Smooth muscle cell (in vitro differentiated cells): Measurements from ENCODE around the gene RAPGEF2. TPM values are rescaled to one million over a fixed set of nuclear protein-coding genes. Genes with fewer than 3 reads are reported as not detected.

Experiments used
- DNase-seq: peaks from one replicate; lab custom pipeline; 2025; ENCODE audit not compliant: unreplicated experiment; lab: John Stamatoyannopoulos, UW
- H2AFZ ChIP-seq: fragments of 200-600 bp; sonication (generic); 2 replicates; pipeline ENCODE4 v1.6.0; 2016; ENCODE audit warnings: antibody characterized with exemption, low read depth, mild to moderate bottlenecking
- H3F3A ChIP-seq: fragments of 200-600 bp; sonication (generic); 2 replicates; pipeline ENCODE4 v1.6.0; 2017; ENCODE audit warnings: antibody characterized with exemption, low read depth
- H3K27ac ChIP-seq: fragments of 200-600 bp; sonication (generic); 2 replicates; pipeline ENCODE4 v1.5.1; 2016; ENCODE audit warnings: low read depth, mild to moderate bottlenecking
- H3K27me3 ChIP-seq: fragments of 200-600 bp; sonication (generic); 2 replicates; pipeline ENCODE4 v1.6.1; 2016; ENCODE audit warnings: low read depth, mild to moderate bottlenecking
- H3K36me3 ChIP-seq: fragments of 200-600 bp; sonication (generic); 2 replicates; pipeline ENCODE4 v1.5.1; 2016; ENCODE audit warnings: low read depth
- H3K4me1 ChIP-seq: fragments of 200-600 bp; sonication (generic); 2 replicates; pipeline ENCODE4 v1.5.1; 2016; ENCODE audit warnings: low read depth
- H3K4me2 ChIP-seq: fragments of 200-600 bp; sonication (generic); 2 replicates; pipeline ENCODE4 v1.6.0; 2016; ENCODE audit warnings: mild to moderate bottlenecking
- H3K4me3 ChIP-seq: fragments of 200-600 bp; sonication (generic); 2 replicates; pipeline ENCODE4 v1.5.1; 2016; ENCODE audit warnings: mild to moderate bottlenecking
- H3K79me2 ChIP-seq: fragments of 200-600 bp; sonication (generic); 2 replicates; pipeline ENCODE4 v1.6.0; 2016; ENCODE audit warnings: low read depth, mild to moderate bottlenecking
- H3K9ac ChIP-seq: fragments of 200-600 bp; sonication (generic); 2 replicates; pipeline ENCODE4 v1.6.0; 2016; ENCODE audit warnings: low read depth
- H3K9me3 ChIP-seq: fragments of 200-600 bp; sonication (generic); replicated peaks from 2 replicates; pipeline ENCODE4 v1.5.1; 2016; ENCODE audit warnings: low read depth
- H4K20me1 ChIP-seq: fragments of 200-600 bp; sonication (generic); 2 replicates; pipeline ENCODE4 v1.6.0; 2016; ENCODE audit warnings: low read depth
- WGBS: methylation state at CpG from one replicate; pipeline ENCODE4 v1.1.7; 2016; ENCODE audit warnings: low lambda C conversion rate; 5-methylcytosine and 5-hydroxymethylcytosine counted together
- polyA plus RNA-seq: library from polyadenylated mRNA; unstranded; fragments of >200 nt; fragmentation: Nextera tagmentation; extraction: Ambion mirVana; gene quantifications from 2 replicates; pipeline ENCODE4 v1.2.1, GENCODE V29; 2016
- total RNA-seq: library from RNA; depleted of rRNA; stranded (reverse); fragments of >200 nt; gene quantifications from 2 replicates; pipeline ENCODE4 v1.2.3, GENCODE V29; 2014
- TF ChIP-seq, protein P1 (sequence below): fragments of 200-600 bp; sonication (generic); IDR thresholded peaks from 2 replicates; pipeline ENCODE4 v1.5.1; 2017; ENCODE audit warnings: borderline replicate concordance, mild to moderate bottlenecking, antibody characterized with exemption; ENCODE audit not compliant: insufficient read depth, poor library complexity, severe bottlenecking

Gene RAPGEF2
- total and polyA plus RNA-seq, 2 experiments from 2014 or later, result 7.4 to 44.7 TPM

DNA sequence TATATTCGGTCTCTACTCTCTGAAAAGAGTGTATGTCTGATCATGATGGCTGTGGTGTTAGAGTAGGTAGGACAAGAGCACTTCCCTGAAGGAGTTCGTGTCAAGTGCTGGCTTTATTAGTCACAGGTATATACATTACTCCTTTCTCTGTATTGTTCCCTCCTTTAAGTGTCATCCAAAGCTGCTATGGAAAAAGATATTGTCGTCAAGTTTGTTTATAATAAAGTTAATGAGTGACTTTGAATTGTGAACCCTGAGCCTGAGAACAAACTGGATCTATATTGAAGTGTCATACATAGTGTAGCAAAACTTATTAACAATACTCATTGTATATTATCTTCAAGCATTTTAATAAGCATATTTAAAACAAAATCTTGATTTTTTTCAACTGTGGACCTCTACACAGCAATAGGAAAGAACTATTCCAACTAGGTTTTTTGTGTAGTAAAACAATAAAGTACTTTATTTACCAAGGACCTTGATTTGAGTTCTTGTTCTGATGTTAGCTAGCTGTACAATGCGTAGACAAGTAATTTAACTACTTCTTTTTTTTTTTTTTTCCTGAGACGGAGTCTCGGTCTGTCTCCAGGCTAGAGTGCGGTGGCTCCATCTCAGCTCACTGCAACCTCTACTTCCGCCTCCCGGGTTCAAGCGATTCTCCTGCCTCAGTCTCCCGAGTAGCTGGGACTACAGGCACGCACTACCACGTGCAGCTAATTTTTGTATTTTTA lies 177.7 kb downstream of the RAPGEF2 start:
- Histone ChIP-seq H3F3A (no peaks in the 10 kb centered on the region), H2AFZ (no peak overlapping the region), H3K4me2 (no peak overlapping the region), H3K27ac (no peak overlapping the region), H3K79me2 (peaks cover 23% of the 10 kb centered on the region), H3K27me3 (no peaks in the 10 kb centered on the region), H3K9ac (no peak overlapping the region), H3K36me3 (no peaks in the 10 kb centered on the region), H4K20me1 (no peaks in the 10 kb centered on the region), H3K4me3 (no peak overlapping the region), H3K4me1 (peaks cover 21% of the 10 kb centered on the region), H3K9me3 (no peaks in the 10 kb centered on the region)
- WGBS, result 97% methylated on average over 13 of the region's 13 CpGs
- TF ChIP-seq, protein P1, sequence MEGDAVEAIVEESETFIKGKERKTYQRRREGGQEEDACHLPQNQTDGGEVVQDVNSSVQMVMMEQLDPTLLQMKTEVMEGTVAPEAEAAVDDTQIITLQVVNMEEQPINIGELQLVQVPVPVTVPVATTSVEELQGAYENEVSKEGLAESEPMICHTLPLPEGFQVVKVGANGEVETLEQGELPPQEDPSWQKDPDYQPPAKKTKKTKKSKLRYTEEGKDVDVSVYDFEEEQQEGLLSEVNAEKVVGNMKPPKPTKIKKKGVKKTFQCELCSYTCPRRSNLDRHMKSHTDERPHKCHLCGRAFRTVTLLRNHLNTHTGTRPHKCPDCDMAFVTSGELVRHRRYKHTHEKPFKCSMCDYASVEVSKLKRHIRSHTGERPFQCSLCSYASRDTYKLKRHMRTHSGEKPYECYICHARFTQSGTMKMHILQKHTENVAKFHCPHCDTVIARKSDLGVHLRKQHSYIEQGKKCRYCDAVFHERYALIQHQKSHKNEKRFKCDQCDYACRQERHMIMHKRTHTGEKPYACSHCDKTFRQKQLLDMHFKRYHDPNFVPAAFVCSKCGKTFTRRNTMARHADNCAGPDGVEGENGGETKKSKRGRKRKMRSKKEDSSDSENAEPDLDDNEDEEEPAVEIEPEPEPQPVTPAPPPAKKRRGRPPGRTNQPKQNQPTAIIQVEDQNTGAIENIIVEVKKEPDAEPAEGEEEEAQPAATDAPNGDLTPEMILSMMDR, result no peak
- no peak for DNase-seq

DNA sequence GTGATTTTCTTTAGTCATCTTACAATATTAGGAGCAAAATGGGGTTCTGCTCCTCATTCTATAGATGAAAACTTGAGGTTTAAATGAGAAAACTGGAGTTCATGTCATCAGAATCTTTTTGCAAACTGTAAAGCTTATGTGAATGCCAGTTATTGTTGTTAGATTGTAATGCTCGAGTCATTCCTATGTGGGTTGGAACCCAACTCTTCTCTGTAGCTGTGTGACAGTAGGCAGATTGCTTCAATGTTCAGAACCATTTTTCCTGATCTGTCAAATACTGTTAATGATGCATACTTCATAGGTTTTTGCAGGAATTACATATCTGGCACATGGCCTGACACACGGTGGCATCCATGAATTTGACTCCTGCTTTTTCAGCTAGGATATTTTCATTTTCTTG lies 178.9 kb downstream of the RAPGEF2 start:
- DNase-seq, result no peak
- H4K20me1 ChIP-seq, result no peaks in the 10 kb centered on the region
- H3K27me3 ChIP-seq, result no peaks in the 10 kb centered on the region
- no peaks in the 10 kb centered on the region for H3F3A ChIP-seq
- H3K4me3 ChIP-seq, result no peak overlapping the region
- H2AFZ ChIP-seq, result no peak overlapping the region
- H3K4me1 ChIP-seq, result peaks cover 21% of the 10 kb centered on the region
- no peaks in the 10 kb centered on the region for H3K36me3 ChIP-seq
- H3K4me2 ChIP-seq, result no peak overlapping the region
- TF ChIP-seq, protein P1, result no peak
- H3K9me3 ChIP-seq, result no peaks in the 10 kb centered on the region
- H3K27ac ChIP-seq, result no peak overlapping the region
- WGBS, result 79% methylated on average over 2 of the region's 2 CpGs
- H3K79me2 ChIP-seq, result peaks cover 18% of the 10 kb centered on the region
- H3K9ac ChIP-seq, result no peak overlapping the region

DNA sequence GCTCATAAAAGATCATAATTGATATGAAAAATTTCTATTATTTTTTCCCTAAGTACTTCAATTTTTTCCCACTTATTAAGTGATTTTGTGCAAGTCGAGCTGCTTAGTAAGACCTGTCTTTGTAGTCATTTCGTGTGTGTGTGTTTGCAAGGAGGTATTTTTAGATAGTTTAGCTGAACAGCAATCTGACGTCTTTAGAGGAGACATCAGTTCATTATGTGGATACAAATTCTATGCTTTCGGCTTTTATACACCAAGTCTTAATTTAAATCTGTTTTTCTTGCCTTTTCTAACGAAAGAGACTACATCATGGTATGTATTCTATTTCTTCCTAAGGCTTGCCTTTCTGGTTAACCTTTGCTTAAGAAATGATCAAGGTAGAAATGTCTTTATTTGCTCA lies 179.4 kb downstream of the RAPGEF2 start:
- no peaks in the 10 kb centered on the region for H3K27me3 ChIP-seq
- no peaks in the 10 kb centered on the region for H3K36me3 ChIP-seq
- H3K4me3 ChIP-seq, result no peak overlapping the region
- no peak for DNase-seq
- 84% methylated on average over 5 of the region's 5 CpGs for WGBS
- TF ChIP-seq, protein P1, result no peak
- no peaks in the 10 kb centered on the region for H3K9me3 ChIP-seq
- H3K27ac ChIP-seq, result peak overlapping the region; percentile 84
- peak overlapping the region; percentile 5 for H3K9ac ChIP-seq
- H3K79me2 ChIP-seq, result peaks cover 23% of the 10 kb centered on the region
- H3F3A ChIP-seq, result no peaks in the 10 kb centered on the region
- H3K4me2 ChIP-seq, result peak overlapping the region; percentile 70
- peaks cover 21% of the 10 kb centered on the region for H3K4me1 ChIP-seq
- no peaks in the 10 kb centered on the region for H4K20me1 ChIP-seq
- H2AFZ ChIP-seq, result no peak overlapping the region

DNA sequence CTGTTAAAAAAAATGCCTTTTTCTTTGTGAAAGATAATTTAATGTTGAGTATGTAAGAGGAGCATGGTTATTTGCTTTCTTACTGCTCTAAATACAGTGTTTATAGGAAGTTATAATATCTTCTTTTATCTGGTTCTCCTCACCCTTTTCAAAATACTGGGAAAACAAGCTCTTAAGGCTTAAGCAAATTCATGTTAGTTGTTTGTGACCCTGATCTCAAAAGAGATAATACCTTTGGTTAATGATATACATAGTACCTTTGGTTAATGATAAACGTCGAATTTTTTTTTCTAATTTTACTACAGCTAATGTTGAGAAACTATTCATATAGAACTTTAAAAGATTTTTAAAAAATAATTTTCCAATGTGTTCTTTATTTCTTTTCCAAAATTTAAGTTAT lies 180.1 kb downstream of the RAPGEF2 start:
- peak overlapping the region; percentile 19 for H3K4me3 ChIP-seq

More for the DNA sequence above, 180.1 kb downstream of the RAPGEF2 start:
- DNase-seq, result no peak
- no peaks in the 10 kb centered on the region for H3K36me3 ChIP-seq
- H3K4me1 ChIP-seq, result peaks cover 21% of the 10 kb centered on the region
- H2AFZ ChIP-seq, result no peak overlapping the region
- no peaks in the 10 kb centered on the region for H3F3A ChIP-seq
- H3K9ac ChIP-seq, result no peak overlapping the region
- H4K20me1 ChIP-seq, result no peaks in the 10 kb centered on the region
- H3K4me2 ChIP-seq, result peak overlapping the region; percentile 70
- H3K27ac ChIP-seq, result peak overlapping the region; percentile 84
- TF ChIP-seq, protein P1, result no peak
- peaks cover 28% of the 10 kb centered on the region for H3K79me2 ChIP-seq
- WGBS, result 42% methylated on average over 2 of the region's 2 CpGs
- H3K27me3 ChIP-seq, result no peaks in the 10 kb centered on the region
- no peaks in the 10 kb centered on the region for H3K9me3 ChIP-seq
